Panc1 (cell line): ENCODE measurements around the gene RIC3. TPM values are rescaled to one million over a fixed set of nuclear protein-coding genes. Genes with fewer than 3 reads are reported as not detected.

Experiments used
- ATAC-seq: fragments of 200-7000 bp; cut with Tn5 transposase; 2 replicates; pipeline ENCODE4 v1.9.1; 2020; ENCODE audit warnings: mild to moderate bottlenecking, moderate library complexity
- Bru-seq: library from RNA; stranded (reverse); fragments of 400-500 nt; gene quantifications from one replicate; lab custom pipeline; 2021; lab: Mats Ljungman, UMichigan
- BruChase-seq, 2 experiments: library from RNA; stranded (reverse); fragments of 400-500 nt; gene quantifications; one replicate each; lab custom pipeline; 2021; lab: Mats Ljungman, UMichigan
- BruUV-seq: library from RNA; stranded (reverse); fragments of 400-500 nt; replicated peaks from 2 replicates; lab custom pipeline; 2021; lab: Mats Ljungman, UMichigan
- CTCF ChIA-PET: fragments of 300-600 bp; sonication (Branson Sonifier 250); formaldehyde crosslinking; loops from one replicate; lab custom pipeline; 2022; ENCODE audit warnings: antibody characterized with exemption; lab: Charles Lee
- POLR2A ChIA-PET: fragments of 300-600 bp; sonication (Branson Sonifier 250); formaldehyde crosslinking; loops from one replicate; lab custom pipeline; 2022; ENCODE audit warnings: antibody characterized with exemption; lab: Charles Lee
- DNase-seq: peaks from one replicate; pipeline ENCODE4 v3.0.0-alpha.2; 2010; ENCODE audit warnings: low read depth, low spot score
- H3K27ac ChIP-seq: 2 replicates; pipeline ENCODE4 v1.5.1; 2011; ENCODE audit warnings: mild to moderate bottlenecking, low read length, inconsistent platforms
- H3K27me3 ChIP-seq: fragments of 200-500 bp; sonication (Bioruptor generic); 2 replicates; pipeline ENCODE4 v1.6.0; 2014; ENCODE audit warnings: low read length, inconsistent platforms; ENCODE audit not compliant: control insufficient read depth, insufficient read depth
- H3K36me3 ChIP-seq: fragments of 200-500 bp; sonication (Bioruptor generic); 2 replicates; pipeline ENCODE4 v1.5.1; 2014; ENCODE audit warnings: inconsistent platforms, mild to moderate bottlenecking, low read length, moderate library complexity; ENCODE audit not compliant: control insufficient read depth, insufficient read depth
- H3K4me1 ChIP-seq: 2 replicates; pipeline ENCODE4 v1.5.1; 2011; ENCODE audit warnings: inconsistent platforms, mild to moderate bottlenecking, low read length, moderate library complexity; ENCODE audit not compliant: control insufficient read depth, insufficient read depth
- H3K4me3 ChIP-seq, 2 experiments: 2 replicates each; pipeline ENCODE4 v1.5.1; 2011 to 2012; ENCODE audit warnings: low read depth in 2 of 2, low read length in 2 of 2, mild to moderate bottlenecking in 2 of 2, inconsistent platforms in 1 of 2, moderate library complexity in 1 of 2
- H3K9me3 ChIP-seq: fragments of 200-500 bp; sonication (Bioruptor generic); 2 replicates; pipeline ENCODE4 v1.5.1; 2014; ENCODE audit warnings: low read depth, mild to moderate bottlenecking, inconsistent platforms, low read length, moderate library complexity; ENCODE audit not compliant: control insufficient read depth, insufficient read depth
- POLR2AphosphoS5 ChIP-seq: IDR thresholded peaks from 2 replicates; pipeline ENCODE4 v1.6.1; 2012; ENCODE audit warnings: mild to moderate bottlenecking, low read depth, low read length, moderate library complexity
- SIN3A ChIP-seq: IDR thresholded peaks from 2 replicates; pipeline ENCODE4 v1.6.1; 2012; ENCODE audit warnings: low read depth, mild to moderate bottlenecking, low read length, moderate library complexity, borderline replicate concordance; ENCODE audit not compliant: insufficient read depth
- TCF7L2 ChIP-seq: IDR thresholded peaks from 2 replicates; pipeline ENCODE4 v1.6.1; 2011; ENCODE audit warnings: mild to moderate bottlenecking, low read depth, low read length, inconsistent platforms
- in situ Hi-C: cut with HindIII; loops from 2 replicates; pipeline ENCODE4 v1.10.0; 2016; ENCODE audit warnings: low sequenced_read_pairs, low pct_unique_long_range_greater_than_20kb
- intact Hi-C: fragments of 100-400 bp; cut with micrococcal nuclease; formaldehyde crosslinking; loops from one replicate; pipeline ENCODE4 v1.10.0; 2022; ENCODE audit not compliant: unreplicated experiment
- long read RNA-seq: library from polyadenylated mRNA; unstranded; transcript quantifications from one replicate; pipeline ENCODE4 v2.0.0, GENCODE V29; 2021; ENCODE audit not compliant: unreplicated experiment
- polyA plus RNA-seq: library from polyadenylated mRNA; unstranded; fragments of >200 nt; gene quantifications from one replicate; pipeline ENCODE4 v1.2.1, GENCODE V29; 2012; ENCODE audit warnings: missing spikeins; ENCODE audit not compliant: insufficient read length
- total RNA-seq: library from RNA; stranded (reverse); gene quantifications from one replicate; pipeline ENCODE4 v1.2.1, GENCODE V29; 2021; ENCODE audit not compliant: unreplicated experiment
- TF ChIP-seq, protein P1 (sequence below), 2 experiments: IDR thresholded peaks; 2 replicates each; pipeline ENCODE4 v1.6.1; 2011 to 2012; ENCODE audit warnings: low read depth in 2 of 2, control low read depth in 1 of 2, low read length in 1 of 2, mild to moderate bottlenecking in 1 of 2, moderate library complexity in 1 of 2; ENCODE audit not compliant: insufficient read depth in 1 of 2
- TF ChIP-seq, protein P2 (sequence below): fragments of 450-650 bp; IDR thresholded peaks from 2 replicates; pipeline ENCODE4 v1.5.1; 2017; ENCODE audit warnings: mild to moderate bottlenecking

Gene RIC3, protein sequence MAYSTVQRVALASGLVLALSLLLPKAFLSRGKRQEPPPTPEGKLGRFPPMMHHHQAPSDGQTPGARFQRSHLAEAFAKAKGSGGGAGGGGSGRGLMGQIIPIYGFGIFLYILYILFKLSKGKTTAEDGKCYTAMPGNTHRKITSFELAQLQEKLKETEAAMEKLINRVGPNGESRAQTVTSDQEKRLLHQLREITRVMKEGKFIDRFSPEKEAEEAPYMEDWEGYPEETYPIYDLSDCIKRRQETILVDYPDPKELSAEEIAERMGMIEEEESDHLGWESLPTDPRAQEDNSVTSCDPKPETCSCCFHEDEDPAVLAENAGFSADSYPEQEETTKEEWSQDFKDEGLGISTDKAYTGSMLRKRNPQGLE
- 4.2 TPM for total RNA-seq
- 0.55 TPM for polyA plus RNA-seq
- Bru-seq, nascent RNA = percentile 47 among the genes with signal in this experiment
- BruChase-seq, experiment 1, labeled RNA remaining after a 2-hour chase = percentile 44 among the genes with signal in this experiment
- percentile 42 among the genes with signal in this experiment for BruChase-seq, experiment 2, labeled RNA remaining after a 6-hour chase
- long read RNA-seq, partial matches to known transcripts = 1 of 1 reads
- long read RNA-seq, other reads (novel, unspliced or antisense) = 0 of 1 reads

GRCh38 chr11:8168485-8169257 lies at the start of gene RIC3:
Gene RIC3, minus strand, starts transcription at chr11:8169025. Its CDS starts 36 bp downstream, at chr11:8168989.
- H3K27ac ChIP-seq = no peak within 1 kb of the TSS
- in situ Hi-C loops (no loop called here), intact Hi-C loops (no loop called here)
- no TSS peak for BruUV-seq
- H3K27me3 ChIP-seq = peaks cover 39% of the 10 kb centered on the region
- no peaks in the 10 kb centered on the region for H3K9me3 ChIP-seq
- ATAC-seq = peak; percentile 76
- no peak for DNase-seq
- no peak for TF ChIP-seq POLR2AphosphoS5
- TF ChIP-seq, protein P1, sequence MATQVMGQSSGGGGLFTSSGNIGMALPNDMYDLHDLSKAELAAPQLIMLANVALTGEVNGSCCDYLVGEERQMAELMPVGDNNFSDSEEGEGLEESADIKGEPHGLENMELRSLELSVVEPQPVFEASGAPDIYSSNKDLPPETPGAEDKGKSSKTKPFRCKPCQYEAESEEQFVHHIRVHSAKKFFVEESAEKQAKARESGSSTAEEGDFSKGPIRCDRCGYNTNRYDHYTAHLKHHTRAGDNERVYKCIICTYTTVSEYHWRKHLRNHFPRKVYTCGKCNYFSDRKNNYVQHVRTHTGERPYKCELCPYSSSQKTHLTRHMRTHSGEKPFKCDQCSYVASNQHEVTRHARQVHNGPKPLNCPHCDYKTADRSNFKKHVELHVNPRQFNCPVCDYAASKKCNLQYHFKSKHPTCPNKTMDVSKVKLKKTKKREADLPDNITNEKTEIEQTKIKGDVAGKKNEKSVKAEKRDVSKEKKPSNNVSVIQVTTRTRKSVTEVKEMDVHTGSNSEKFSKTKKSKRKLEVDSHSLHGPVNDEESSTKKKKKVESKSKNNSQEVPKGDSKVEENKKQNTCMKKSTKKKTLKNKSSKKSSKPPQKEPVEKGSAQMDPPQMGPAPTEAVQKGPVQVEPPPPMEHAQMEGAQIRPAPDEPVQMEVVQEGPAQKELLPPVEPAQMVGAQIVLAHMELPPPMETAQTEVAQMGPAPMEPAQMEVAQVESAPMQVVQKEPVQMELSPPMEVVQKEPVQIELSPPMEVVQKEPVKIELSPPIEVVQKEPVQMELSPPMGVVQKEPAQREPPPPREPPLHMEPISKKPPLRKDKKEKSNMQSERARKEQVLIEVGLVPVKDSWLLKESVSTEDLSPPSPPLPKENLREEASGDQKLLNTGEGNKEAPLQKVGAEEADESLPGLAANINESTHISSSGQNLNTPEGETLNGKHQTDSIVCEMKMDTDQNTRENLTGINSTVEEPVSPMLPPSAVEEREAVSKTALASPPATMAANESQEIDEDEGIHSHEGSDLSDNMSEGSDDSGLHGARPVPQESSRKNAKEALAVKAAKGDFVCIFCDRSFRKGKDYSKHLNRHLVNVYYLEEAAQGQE (IDR thresholded peaks at IDR 0.05; ENCODE audit: insufficient read depth in 1 of 2, low read depth in 2 of 2, low read length in 1 of 2) = peak in 1 of 2 experiments; percentile 52; a peak in 1 of 4 replicates
- no peaks in the 10 kb centered on the region for H3K36me3 ChIP-seq
- ChIA-PET CTCF (interaction anchor here (0.6 kb wide), 1 partner anchor 1809 kb away, joined by 5 read pairs; no protein-coding TSS in a partner anchor), POLR2A (no interaction called here)
- H3K4me1 ChIP-seq = 0 out of 2 replicates have a peak, but pooled peaks cover 4% of the 10 kb centered on the region
- H3K4me3 ChIP-seq = peak within 1 kb of the TSS; percentile 43 to 50

- POLR2A ChIA-PET = no interaction called here
- no TSS peak for BruUV-seq
These were observed 49.6 kb upstream of the RIC3 start for GRCh38 chr11:8218409-8218808.

More at GRCh38 chr11:8218409-8218808, 49.6 kb upstream of the RIC3 start:
- H3K9me3 ChIP-seq = no peaks in the 10 kb centered on the region
- in situ Hi-C loops (no loop called here), intact Hi-C loops (no loop called here)
- H3K27me3 ChIP-seq = peaks cover 2% of the 10 kb centered on the region; the same call in 1 of the 2 replicates
- DNase-seq = no peak
- CTCF ChIA-PET = no interaction called here
- ATAC-seq = no peak
- no peak overlapping the region for H3K4me3 ChIP-seq
- H3K4me1 ChIP-seq = no peaks in the 10 kb centered on the region
- H3K36me3 ChIP-seq = no peaks in the 10 kb centered on the region
- no peak for TF ChIP-seq SIN3A
- no peak for TF ChIP-seq POLR2AphosphoS5
- no peak for TF ChIP-seq TCF7L2
- TF ChIP-seq, protein P2, sequence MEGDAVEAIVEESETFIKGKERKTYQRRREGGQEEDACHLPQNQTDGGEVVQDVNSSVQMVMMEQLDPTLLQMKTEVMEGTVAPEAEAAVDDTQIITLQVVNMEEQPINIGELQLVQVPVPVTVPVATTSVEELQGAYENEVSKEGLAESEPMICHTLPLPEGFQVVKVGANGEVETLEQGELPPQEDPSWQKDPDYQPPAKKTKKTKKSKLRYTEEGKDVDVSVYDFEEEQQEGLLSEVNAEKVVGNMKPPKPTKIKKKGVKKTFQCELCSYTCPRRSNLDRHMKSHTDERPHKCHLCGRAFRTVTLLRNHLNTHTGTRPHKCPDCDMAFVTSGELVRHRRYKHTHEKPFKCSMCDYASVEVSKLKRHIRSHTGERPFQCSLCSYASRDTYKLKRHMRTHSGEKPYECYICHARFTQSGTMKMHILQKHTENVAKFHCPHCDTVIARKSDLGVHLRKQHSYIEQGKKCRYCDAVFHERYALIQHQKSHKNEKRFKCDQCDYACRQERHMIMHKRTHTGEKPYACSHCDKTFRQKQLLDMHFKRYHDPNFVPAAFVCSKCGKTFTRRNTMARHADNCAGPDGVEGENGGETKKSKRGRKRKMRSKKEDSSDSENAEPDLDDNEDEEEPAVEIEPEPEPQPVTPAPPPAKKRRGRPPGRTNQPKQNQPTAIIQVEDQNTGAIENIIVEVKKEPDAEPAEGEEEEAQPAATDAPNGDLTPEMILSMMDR = no peak
- TF ChIP-seq, protein P1 (IDR thresholded peaks at IDR 0.05; ENCODE audit: insufficient read depth in 1 of 2, low read depth in 2 of 2, low read length in 1 of 2) = no peak
- no peak overlapping the region for H3K27ac ChIP-seq
